ENCODE results near the gene VWA1. TPM values are rescaled to one million over a fixed set of nuclear protein-coding genes. Genes with fewer than 3 reads are reported as not detected.

VWA1 gene
- total and polyA plus RNA-seq, 4 donors = 51.7 to 94.3 (median 69.1) TPM

DNA sequence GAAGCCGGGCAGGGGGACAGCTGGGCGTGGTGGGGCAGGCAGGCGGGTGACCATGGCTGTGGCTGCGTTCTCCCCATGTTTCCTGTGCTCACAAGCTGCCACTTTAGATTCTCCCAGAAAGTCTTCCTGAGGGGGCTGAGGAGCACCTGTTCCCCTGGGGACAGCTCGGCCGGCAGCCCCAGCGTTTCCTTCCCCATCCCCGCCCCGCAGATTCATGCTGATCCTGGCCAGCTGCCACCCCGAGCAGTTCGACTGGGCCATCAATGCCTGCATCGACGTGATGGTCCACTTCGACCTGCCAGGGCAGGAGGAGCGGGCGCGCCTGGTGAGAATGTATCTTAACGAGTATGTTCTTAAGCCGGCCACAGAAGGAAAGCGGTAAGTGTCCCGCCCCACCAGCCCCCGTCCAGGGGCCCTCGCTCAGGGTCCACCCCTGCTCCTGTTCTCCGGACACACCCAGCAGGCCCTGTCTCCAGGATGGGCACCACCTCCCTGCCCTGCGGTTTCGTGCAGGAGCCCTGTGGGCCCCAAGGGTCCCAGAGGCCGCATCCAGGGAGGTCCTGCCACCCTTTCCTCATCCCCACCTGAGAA, 25.1 kb downstream of the VWA1 start:
- H3K9me3 ChIP-seq (ENCODE audit: control insufficient read depth in 4 of 4, insufficient read depth in 3 of 4, low read length in 3 of 4) = peaks cover 0 to 2% (median 0%) of the 10 kb centered on the region in 4 donors
- H3K4me1 ChIP-seq (ENCODE audit: control insufficient read depth in 5 of 5, insufficient read depth in 5 of 5, low read length in 5 of 5) = peaks cover 0 to 6% (median 0%) of the 10 kb centered on the region in 5 donors
- H3K36me3 ChIP-seq (ENCODE audit: control insufficient read depth in 4 of 4, insufficient read depth in 4 of 4, low read length in 4 of 4) = no peaks in the 10 kb centered on the region
- H3K4me3 ChIP-seq = no peak overlapping the region
- 46 to 62% methylated on average over 26 to 27 of the region's 27 CpGs for WGBS, 2 donors
- DNase-seq (no peak), ATAC-seq (ENCODE audit: insufficient read depth, low FRiP score) (no peak)
- no peak overlapping the region for H3K27ac ChIP-seq (ENCODE audit: low read depth in 1 of 2, low read length in 1 of 2)
- TF ChIP-seq, protein P1, sequence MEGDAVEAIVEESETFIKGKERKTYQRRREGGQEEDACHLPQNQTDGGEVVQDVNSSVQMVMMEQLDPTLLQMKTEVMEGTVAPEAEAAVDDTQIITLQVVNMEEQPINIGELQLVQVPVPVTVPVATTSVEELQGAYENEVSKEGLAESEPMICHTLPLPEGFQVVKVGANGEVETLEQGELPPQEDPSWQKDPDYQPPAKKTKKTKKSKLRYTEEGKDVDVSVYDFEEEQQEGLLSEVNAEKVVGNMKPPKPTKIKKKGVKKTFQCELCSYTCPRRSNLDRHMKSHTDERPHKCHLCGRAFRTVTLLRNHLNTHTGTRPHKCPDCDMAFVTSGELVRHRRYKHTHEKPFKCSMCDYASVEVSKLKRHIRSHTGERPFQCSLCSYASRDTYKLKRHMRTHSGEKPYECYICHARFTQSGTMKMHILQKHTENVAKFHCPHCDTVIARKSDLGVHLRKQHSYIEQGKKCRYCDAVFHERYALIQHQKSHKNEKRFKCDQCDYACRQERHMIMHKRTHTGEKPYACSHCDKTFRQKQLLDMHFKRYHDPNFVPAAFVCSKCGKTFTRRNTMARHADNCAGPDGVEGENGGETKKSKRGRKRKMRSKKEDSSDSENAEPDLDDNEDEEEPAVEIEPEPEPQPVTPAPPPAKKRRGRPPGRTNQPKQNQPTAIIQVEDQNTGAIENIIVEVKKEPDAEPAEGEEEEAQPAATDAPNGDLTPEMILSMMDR (IDR thresholded peaks at IDR 0.05; ENCODE audit: control extremely low read depth, extremely low read depth) = no peak
- no peak overlapping the region for H3K9ac ChIP-seq (ENCODE audit: insufficient read depth in 1 of 2, low read length in 2 of 2)
- no peaks in the 10 kb centered on the region for H3K27me3 ChIP-seq (ENCODE audit: control insufficient read depth in 3 of 3, insufficient read depth in 3 of 3, low read length in 2 of 3)

DNA sequence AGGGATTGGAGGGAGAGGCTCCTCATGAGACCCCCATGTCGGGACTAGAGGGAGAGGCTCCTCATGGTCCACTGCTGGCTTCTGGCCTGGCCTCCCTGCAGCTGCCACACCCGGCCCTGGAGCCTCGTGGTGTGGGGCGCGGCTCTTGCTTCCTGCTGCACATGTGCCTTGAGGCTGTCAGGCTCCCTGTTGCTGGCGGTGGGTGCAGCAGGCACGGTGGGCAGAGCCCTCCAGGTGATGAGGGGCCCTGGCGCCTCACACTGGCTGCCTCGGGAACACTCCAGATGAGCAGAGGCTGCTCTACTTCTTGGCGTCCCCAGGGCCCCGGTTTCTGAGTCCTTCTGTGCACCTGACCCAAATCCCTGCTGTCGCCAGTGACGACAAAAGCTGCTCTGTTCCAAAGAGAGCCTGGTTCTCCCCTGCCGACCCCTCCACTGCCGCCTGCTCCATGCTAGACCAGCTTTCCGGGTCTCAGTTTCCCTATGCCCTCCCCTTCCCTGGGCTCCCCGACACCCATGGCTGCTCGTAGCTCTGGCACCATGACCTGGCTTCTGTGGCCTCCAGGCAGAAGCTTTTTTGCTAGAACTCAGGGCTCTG, 26.3 kb downstream of the VWA1 start:
- Histone ChIP-seq H3K4me3 (no peak overlapping the region), H3K27me3 (ENCODE audit: control insufficient read depth in 3 of 3, insufficient read depth in 3 of 3, low read length in 2 of 3) (no peaks in the 10 kb centered on the region), H3K4me1 (ENCODE audit: control insufficient read depth in 5 of 5, insufficient read depth in 5 of 5, low read length in 5 of 5) (peaks cover 0 to 5% (median 0%) of the 10 kb centered on the region in 5 donors), H3K9me3 (ENCODE audit: control insufficient read depth in 4 of 4, insufficient read depth in 3 of 4, low read length in 3 of 4) (peaks cover 0 to 2% (median 0%) of the 10 kb centered on the region in 4 donors), H3K9ac (ENCODE audit: insufficient read depth in 1 of 2, low read length in 2 of 2) (no peak overlapping the region), H3K36me3 (ENCODE audit: control insufficient read depth in 4 of 4, insufficient read depth in 4 of 4, low read length in 4 of 4) (no peaks in the 10 kb centered on the region), H3K27ac (ENCODE audit: low read depth in 1 of 2, low read length in 1 of 2) (peak overlapping the region in 1 of 2 donors; percentile 85)
- ATAC-seq (ENCODE audit: insufficient read depth, low FRiP score) (no peak), DNase-seq (no peak)
- 62 to 66% methylated on average over 18 of the region's 18 CpGs for WGBS, 2 donors
- TF ChIP-seq, protein P1 (IDR thresholded peaks at IDR 0.05; ENCODE audit: control extremely low read depth, extremely low read depth) = no peak

- Histone ChIP-seq H3K9ac (ENCODE audit: insufficient read depth in 1 of 2, low read length in 2 of 2) (no peak overlapping the region), H3K4me1 (ENCODE audit: control insufficient read depth in 5 of 5, insufficient read depth in 5 of 5, low read length in 5 of 5) (peaks cover 0 to 4% (median 0%) of the 10 kb centered on the region in 5 donors), H3K36me3 (ENCODE audit: control insufficient read depth in 4 of 4, insufficient read depth in 4 of 4, low read length in 4 of 4) (no peaks in the 10 kb centered on the region), H3K4me3 (no peak overlapping the region), H3K27ac (ENCODE audit: low read depth in 1 of 2, low read length in 1 of 2) (peak overlapping the region in 1 of 2 donors; percentile 85), H3K9me3 (ENCODE audit: control insufficient read depth in 4 of 4, insufficient read depth in 3 of 4, low read length in 3 of 4) (peaks cover 0 to 2% (median 0%) of the 10 kb centered on the region in 4 donors), H3K27me3 (ENCODE audit: control insufficient read depth in 3 of 3, insufficient read depth in 3 of 3, low read length in 2 of 3) (no peaks in the 10 kb centered on the region)
- peak in 2 of 3 donors; percentile 23 to 50 for DNase-seq
- ATAC-seq (ENCODE audit: insufficient read depth, low FRiP score) = peak; percentile 84
- WGBS, 2 donors = 49 to 73% methylated on average over 26 of the region's 26 CpGs
- TF ChIP-seq, protein P1 (IDR thresholded peaks at IDR 0.05; ENCODE audit: control extremely low read depth, extremely low read depth) = no peak
Measured at GRCh38 chr1:1462318-1462966, 27.0 kb downstream of the VWA1 start.

All from lung (tissue), 12 donors.